Uterine smooth muscle cell (primary cell): ENCODE data around the gene ZBTB46. TPM values are rescaled to one million over a fixed set of nuclear protein-coding genes. Genes with fewer than 3 reads are reported as not detected.

Experiments used
- total RNA-seq: library from RNA; depleted of rRNA; stranded (reverse); fragments of >200 nt; gene quantifications from 2 replicates; pipeline ENCODE4 v1.2.3, GENCODE V29; 2014

Gene ZBTB46, protein sequence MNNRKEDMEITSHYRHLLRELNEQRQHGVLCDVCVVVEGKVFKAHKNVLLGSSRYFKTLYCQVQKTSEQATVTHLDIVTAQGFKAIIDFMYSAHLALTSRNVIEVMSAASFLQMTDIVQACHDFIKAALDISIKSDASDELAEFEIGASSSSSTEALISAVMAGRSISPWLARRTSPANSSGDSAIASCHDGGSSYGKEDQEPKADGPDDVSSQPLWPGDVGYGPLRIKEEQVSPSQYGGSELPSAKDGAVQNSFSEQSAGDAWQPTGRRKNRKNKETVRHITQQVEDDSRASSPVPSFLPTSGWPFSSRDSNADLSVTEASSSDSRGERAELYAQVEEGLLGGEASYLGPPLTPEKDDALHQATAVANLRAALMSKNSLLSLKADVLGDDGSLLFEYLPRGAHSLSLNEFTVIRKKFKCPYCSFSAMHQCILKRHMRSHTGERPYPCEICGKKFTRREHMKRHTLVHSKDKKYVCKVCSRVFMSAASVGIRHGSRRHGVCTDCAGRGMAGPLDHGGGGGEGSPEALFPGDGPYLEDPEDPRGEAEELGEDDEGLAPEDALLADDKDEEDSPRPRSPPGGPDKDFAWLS
- 11.9 and 16.7 TPM in 2 replicates for total RNA-seq

DNA sequence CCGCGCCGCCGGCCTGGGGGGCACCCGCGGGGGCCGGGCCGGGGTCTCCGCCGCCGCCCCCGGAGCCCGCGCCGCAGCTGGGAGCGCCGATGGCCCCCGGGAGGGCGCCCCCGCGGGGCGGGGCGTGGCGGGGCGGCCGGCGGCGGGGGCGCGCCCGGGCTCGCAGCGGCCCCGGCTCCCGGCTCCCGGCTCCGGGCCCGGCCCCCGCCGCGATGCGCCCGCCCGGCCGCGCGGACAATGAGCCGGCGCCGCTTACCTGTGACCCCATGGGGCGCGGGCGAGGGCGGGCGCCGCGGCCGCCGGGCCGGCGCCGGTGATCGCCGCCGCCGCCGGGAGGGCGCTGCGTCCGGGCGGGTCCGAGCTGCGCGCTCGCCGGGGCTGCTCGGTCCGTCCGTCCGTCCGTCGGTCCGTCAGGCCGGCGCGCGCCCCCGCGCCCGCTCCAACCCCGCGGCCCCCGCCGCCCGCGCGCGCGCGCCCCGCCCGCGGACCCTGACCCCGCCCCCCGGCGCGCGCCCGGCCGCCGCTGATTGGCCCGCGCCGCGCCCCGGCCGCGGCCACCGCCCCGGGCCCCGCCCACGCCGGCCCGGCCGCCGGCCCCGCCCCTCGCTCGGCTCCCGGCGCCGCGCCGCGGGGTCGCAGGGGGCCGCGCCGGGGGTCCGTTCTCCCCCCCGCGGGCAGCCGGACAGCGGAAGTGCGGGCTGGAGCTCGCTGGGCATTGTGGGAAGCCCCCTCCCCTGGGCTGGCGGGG is at the start of gene ZBTB46:
Gene ZBTB46, minus strand, starts transcription at position 424 of the 748 bp plus-strand sequence. CDS start 40,507 bp downstream, outside the sequence.

DNA sequence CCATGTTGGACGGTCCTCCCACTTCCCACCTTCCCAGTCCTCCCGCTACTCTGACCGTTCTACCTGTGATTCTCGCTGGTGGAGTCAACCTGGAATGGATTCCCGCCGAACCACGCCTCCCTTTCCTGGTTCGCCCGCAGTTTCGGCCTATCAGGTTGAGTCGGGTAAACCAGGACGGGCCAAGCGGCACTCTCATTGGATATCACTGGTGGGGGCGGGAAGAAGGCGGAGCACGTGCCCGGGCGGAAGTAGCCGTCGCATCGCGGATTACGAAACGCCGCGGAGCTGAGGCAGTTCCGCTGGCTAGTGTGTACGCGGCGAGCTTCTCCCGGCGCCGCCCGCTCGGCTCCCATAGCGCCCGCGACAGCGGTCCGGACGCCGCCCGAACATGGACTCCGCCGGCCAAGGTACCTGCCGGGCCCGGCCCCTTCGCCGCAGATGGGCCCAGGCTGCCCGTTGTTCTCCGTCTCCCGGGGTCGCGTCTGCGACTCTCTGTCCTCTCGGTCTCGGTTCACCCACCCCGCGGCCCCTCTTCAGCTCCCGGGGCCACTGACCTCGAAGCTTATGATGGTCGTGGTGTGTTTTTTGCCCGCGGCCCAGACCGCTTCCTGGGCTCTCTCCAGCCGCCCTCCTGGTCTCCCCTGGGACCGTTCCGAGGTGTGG is 34.0 kb upstream of the ZBTB46 start, which contains the start of gene TPD52L2:
Gene TPD52L2, plus strand, starts transcription at position 293 of the 663 bp plus-strand sequence. Its CDS starts 96 bp downstream, at position 389.

DNA sequence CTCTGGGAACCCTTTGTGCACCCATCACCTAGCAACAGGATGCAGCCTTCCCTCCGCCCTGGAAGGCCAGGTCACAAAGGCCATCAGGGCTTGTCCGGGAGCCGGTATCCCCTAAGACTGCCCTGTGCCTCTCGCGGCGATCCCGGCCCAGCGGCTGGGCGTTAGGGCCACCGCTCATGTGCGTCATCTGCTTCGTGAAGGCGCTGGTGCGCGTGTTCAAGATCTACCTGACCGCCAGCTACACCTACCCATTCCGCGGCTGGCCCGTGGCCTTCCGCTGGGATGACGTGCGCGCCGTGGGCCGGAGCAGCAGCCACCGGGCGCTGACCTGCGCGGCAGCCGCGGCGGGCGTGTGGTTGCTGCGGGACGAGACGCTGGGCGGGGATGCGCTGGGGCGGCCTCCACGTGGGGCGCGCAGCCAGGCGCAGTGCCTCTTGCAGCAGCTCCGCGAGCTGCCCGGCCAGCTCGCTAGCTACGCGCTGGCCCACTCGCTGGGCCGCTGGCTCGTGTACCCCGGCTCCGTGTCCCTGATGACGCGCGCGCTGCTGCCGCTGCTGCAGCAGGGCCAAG is 30.4 kb upstream of the ZBTB46 start, which contains the start of gene ABHD16B:
Gene ABHD16B, plus strand, starts transcription at position 134 of the 570 bp plus-strand sequence. Its CDS starts 43 bp downstream, at position 177.

DNA sequence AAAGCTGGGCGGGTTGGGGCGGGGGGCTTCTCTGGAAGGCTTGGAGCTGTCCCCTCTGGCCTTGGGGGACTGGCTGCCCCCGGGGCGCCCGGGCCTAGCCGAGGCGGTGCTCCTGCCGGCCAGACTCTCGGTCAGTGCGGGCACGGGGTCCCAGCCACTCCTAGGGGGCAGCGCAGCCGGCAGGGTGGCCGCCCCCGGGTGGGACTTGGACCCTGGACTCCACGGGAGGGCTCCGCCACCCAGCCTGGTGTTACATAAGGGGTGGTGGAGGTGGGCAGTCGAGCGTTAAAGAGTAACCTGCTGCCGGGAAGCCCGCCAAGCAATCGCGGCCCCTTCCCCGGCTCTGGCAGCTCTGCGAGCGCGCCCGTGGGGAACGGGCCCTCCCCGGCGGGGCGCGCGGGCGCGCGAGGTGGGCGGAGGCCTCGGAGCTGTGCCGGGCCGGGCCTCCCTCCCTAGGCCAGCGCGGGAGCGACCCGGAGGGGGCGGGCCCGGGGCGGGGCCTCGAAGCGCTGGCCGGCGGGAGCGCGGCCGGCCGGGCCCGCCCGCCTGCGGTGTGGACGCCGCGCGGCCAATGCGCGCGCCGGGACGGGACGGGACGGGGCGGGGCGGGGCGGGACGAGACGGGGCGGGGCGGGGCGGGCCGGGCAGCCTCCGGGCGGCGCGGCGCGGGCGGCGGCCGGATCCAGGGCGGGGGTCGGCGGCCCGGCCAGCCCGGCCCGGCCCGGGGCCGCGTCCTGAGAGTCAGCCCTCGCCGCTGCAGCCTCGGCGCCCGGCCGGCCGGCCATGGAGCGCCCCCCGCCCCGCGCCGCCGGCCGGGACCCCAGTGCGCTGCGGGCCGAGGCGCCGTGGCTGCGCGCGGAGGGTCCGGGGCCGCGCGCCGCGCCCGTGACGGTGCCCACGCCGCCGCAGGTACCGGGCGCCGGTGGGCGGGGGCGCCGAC is 91.7 kb downstream of the ZBTB46 start, which contains the start of gene SLC2A4RG:
Gene SLC2A4RG, plus strand, starts transcription at position 647 of the 940 bp plus-strand sequence. Its CDS starts 137 bp downstream, at position 784.

DNA sequence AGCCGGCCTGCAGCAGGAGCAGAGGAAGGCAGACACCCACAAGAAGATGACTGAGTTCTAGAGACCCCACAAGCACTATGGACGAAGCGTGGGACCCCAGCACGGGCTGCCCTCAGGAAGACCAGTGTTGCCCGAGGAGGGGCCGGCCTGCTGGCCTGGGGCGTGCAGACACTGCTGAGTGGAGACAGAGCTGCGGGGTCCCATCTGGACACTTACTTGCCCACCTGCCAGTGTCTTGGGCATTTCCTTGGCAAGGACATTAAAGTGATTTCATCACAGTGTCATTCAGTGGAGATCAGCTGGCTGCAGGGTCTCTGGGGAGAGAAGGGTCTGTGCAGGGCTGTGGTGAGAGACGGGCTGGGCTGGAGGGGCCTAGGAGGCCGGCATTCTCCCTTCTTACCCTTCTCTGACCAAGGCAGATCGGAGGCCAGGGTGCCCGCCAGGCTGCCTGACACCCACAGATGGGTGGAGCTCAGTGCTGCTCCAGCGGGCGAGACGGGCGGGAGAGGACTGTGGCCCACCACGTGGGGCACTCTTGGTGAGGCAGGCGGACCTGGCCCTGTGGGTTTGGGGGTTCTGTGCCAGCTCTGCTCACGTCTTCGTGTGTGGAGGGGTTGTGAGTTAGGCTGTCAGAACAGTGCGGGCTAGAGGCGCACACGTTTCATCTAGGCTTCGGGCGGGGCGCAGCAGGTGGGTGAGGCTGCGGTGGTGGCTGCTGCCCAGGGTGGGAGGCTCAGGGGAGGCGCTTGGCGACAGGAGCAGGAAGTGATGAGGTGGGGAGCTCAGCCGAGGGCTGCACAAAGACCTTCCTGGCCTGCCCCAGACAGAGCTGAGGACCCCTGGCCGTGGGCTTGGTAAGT is 95.0 kb downstream of the ZBTB46 start, which contains the start of gene LIME1:
Gene LIME1, plus strand, starts transcription at position 806 of the 860 bp plus-strand sequence. CDS start 886 bp downstream, outside the sequence.

DNA sequence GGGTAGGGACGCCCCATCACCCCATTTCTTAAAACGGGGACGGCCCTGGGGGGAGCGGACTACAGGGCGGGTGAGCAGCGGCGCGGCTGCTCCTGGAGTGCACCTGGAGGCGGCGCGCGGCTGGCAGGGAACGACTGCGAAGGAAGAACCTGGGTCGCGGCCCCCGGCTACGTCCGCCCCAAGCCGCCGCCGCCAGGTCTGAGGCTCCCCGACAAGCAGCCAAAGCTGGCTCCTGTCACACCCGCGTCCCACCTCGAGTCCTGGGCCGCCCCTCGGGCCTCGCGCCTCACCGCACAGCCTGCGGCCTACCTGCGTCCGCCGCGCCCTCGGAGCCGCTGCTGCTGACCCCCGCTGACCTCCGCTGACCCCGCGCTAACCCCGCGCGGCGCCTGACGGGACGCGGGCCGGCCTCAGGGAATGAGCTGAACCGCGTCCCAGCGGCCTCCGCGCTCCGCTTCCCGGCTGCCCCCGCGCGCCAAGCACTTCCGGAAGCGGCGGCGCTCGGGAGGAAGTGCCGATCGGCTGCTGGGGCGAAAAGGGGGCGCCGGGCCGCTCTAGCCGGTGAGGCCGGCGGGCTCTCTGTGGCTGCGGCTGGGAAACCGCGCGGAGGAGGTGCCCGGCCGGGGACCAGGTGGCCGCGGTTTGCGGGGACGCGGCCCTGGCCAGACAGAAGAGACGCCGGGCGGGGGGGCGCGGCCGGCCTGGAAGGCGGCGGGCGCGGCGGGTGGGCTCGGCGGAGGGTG is 123.3 kb downstream of the ZBTB46 start, which contains the start of the genes ARFRP1 and ZGPAT:
Gene ARFRP1, minus strand, starts transcription at position 419 of the 743 bp plus-strand sequence. CDS start 885 bp downstream, outside the sequence.
Gene ZGPAT, plus strand, starts transcription at position 482 of the 743 bp plus-strand sequence. CDS start 542 bp downstream, outside the sequence.

DNA sequence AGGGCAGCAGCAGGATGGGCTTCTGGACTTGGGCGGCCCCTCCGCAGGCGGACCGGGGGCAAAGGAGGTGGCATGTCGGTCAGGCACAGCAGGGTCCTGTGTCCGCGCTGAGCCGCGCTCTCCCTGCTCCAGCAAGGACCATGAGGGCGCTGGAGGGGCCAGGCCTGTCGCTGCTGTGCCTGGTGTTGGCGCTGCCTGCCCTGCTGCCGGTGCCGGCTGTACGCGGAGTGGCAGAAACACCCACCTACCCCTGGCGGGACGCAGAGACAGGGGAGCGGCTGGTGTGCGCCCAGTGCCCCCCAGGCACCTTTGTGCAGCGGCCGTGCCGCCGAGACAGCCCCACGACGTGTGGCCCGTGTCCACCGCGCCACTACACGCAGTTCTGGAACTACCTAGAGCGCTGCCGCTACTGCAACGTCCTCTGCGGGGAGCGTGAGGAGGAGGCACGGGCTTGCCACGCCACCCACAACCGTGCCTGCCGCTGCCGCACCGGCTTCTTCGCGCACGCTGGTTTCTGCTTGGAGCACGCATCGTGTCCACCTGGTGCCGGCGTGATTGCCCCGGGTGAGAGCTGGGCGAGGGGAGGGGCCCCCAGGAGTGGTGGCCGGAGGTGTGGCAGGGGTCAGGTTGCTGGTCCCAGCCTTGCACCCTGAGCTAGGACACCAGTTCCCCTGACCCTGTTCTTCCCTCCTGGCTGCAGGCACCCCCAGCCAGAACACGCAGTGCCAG is 134.3 kb downstream of the ZBTB46 start, which contains the start of gene TNFRSF6B:
Gene TNFRSF6B, plus strand, starts transcription at position 25 of the 729 bp plus-strand sequence. Its CDS starts 116 bp downstream, at position 141.

Other genes starting within 250 kb of the ZBTB46 start
- gene GMEB2, start 204.2 kb downstream of the ZBTB46 start, total RNA-seq = 11.1 and 11.7 TPM in 2 replicates
- 18.9 and 43.9 TPM in 2 replicates for gene STMN3, start 177.8 kb downstream of the ZBTB46 start, total RNA-seq
- 15.9 and 31.5 TPM in 2 replicates for gene RTEL1, start 173.0 kb downstream of the ZBTB46 start, total RNA-seq
- 57.4 and 110 TPM in 2 replicates for gene TNFRSF6B, start 134.6 kb downstream of the ZBTB46 start, total RNA-seq
- 43.7 and 61.0 TPM in 2 replicates for gene ARFRP1, start 123.3 kb downstream of the ZBTB46 start, total RNA-seq
- gene ZGPAT, start 123.2 kb downstream of the ZBTB46 start, total RNA-seq = 23.4 and 31.4 TPM in 2 replicates
- gene LIME1, start 94.6 kb downstream of the ZBTB46 start, total RNA-seq = 5.2 and 7.0 TPM in 2 replicates
- gene SLC2A4RG, start 91.5 kb downstream of the ZBTB46 start, total RNA-seq = 32.0 and 35.4 TPM in 2 replicates
- gene ABHD16B, start 30.2 kb upstream of the ZBTB46 start, total RNA-seq = not detected in 2 replicates
- gene TPD52L2, start 34.0 kb upstream of the ZBTB46 start, total RNA-seq = 159 and 171 TPM in 2 replicates
- gene DNAJC5, start 63.9 kb upstream of the ZBTB46 start, total RNA-seq = 55.2 and 60.0 TPM in 2 replicates
- 22.4 and 24.0 TPM in 2 replicates for gene UCKL1, start 125.2 kb upstream of the ZBTB46 start, total RNA-seq
- gene ZNF512B, start 138.7 kb upstream of the ZBTB46 start, total RNA-seq = 7.1 and 7.6 TPM in 2 replicates
- 0.87 and 1.00 TPM in 2 replicates for gene SAMD10, start 148.4 kb upstream of the ZBTB46 start, total RNA-seq
- 65.7 and 73.8 TPM in 2 replicates for gene PRPF6, start 149.9 kb upstream of the ZBTB46 start, total RNA-seq
- gene C20orf204, start 204.9 kb upstream of the ZBTB46 start, total RNA-seq = 0.77 and 1.2 TPM in 2 replicates
- gene SOX18, start 218.4 kb upstream of the ZBTB46 start, total RNA-seq = 0.12 TPM in 1 of 2 replicates, not detected in the other
- 10.8 and 24.7 TPM in 2 replicates for gene TCEA2, start 231.9 kb upstream of the ZBTB46 start, total RNA-seq
- 7.5 and 8.7 TPM in 2 replicates for gene RGS19, start 248.3 kb upstream of the ZBTB46 start, total RNA-seq
- 1.1 and 2.1 TPM in 2 replicates for gene OPRL1, start 248.8 kb upstream of the ZBTB46 start, total RNA-seq